ENCODE measurements around the gene TMEM151B.
A peak's percentile ranks its signal among the peaks of the same experiment; 100 is the strongest.

The TMEM151B gene

GRCh38 chr6:44253307-44254101 lies 16.7 kb upstream of the TMEM151B start:
- DNase-seq = no peak

DNA sequence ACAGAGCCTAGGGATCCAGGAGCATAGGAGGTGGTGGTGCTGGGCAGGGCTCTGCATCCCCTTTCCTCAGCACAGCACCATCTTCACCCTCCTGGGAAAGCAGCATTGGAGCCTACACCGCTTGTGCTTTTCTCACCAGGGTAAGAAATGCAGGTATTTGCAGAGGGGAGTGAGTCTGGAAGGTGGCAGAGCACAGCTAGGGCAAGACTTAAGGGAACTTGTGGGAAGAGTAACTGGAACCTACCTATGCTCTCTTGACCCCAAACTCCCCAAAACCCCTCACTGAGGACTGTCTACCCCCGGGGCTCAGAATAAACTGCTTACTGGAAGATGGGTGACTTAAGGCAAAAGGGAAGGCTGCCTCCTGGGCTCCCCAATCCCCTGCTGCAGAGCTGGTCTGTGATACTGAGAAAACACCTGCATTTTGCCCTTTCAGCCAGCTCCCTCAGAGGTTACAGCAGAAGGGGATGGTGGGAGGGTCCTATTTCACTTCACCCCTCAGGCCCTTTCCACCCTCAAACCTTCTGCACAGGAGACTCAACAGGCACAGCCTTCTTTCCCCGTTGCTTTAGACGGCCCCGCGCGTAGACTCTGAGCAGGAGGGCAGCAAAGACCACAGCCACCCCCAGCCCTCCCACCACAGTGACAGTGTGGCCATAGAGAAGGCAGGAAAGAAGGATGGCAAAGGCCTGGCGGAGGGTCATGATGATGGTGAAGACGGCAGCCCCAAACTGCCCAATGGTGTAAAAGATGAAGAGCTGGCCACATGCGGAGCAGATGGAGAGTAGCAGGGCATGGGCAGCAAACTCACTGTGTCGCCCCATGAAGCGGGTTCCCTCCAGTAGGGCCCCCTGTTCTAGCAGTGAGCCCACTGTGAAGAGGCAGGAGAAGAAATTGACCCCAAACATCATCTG lies 15.8 kb upstream of the TMEM151B start:
- no peak for DNase-seq

- DNase-seq = no peak
These were observed 15.0 kb upstream of the TMEM151B start for GRCh38 chr6:44255105-44255808.

- DNase-seq = no peak
These were observed 14.1 kb upstream of the TMEM151B start for GRCh38 chr6:44255871-44256774.

DNA sequence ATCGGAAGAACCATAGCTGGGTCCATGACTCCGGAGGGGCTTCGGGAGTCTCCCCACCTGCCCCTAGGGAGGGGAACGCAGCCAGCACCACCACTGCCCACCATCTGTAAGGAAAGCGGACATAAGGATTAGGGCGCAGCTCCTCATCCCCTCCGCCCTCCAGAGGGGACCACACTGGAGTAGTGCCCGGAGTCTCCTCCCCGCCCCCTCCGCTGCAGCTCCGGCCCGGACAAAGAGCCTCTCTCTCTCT lies 13.6 kb upstream of the TMEM151B start:
- DNase-seq = no peak

DNA sequence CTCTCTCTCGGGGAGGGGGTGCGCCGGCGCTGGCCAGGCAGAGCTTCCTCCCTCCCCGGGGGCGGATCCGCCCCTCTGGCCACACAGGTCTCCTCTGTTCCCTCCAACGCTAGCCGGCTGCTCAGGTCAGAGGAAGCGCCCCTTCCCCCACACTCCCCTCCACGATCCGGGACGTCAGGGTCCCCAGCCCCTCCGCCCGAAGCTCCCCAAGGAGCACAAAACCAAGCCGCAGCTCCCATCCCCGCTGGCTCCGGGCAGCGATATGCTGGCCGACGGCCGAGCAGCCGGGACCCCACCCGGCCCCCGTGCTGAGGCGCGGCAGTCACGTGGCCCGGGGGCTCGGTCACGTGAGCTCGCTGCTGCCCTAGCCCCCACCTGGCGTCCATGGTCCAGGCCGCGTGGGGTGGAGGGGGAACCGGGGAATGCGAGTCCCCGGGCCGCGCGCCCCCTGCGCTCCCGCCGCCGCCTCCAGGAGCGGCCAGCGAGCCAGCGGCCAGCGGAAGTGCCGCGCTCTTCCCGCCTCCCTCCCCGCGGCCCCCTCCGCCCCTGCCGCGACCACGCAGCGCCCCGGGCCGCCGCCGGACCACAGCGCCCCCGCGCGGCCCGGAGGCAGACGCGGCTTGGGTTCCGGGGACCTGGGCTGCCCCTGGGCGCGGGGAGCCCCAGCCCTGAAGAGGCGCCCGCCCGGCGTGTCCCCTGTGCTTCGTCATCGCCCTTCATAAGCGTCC lies 13.1 kb upstream of the TMEM151B start, which contains the start of gene SLC35B2:
TSS of gene SLC35B2 (minus strand) at position 504 of the 728 bp plus-strand sequence. CDS start at position 386, 118 bp downstream.
- peak; percentile 8 for DNase-seq

GRCh38 chr6:44257753-44258324 lies 12.4 kb upstream of the TMEM151B start:
- no peak for DNase-seq

GRCh38 chr6:44258325-44258863 lies 11.9 kb upstream of the TMEM151B start:
- DNase-seq = no peak

DNA sequence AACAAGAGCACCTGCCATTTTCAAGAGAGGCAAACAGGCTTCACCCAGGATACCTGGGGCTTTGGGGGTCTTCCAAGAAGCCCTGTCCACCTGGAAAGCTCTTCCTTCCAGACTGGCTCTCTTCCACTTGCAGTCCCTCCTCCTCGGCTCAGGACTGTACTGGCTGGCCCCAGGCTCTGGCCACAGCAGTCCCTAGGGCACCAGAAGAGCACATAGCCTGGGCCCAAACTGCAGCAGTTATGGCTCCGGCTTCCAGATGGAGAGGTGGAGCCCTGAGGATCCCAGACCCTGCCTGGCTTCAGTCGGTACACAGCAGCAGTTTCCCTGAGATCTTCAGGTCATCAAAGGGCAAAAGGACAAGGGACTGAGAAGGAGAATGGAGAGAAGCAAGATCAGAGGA lies 11.3 kb upstream of the TMEM151B start:
- no peak for DNase-seq

GRCh38 chr6:44260011-44260410 lies 10.2 kb upstream of the TMEM151B start:
- DNase-seq = no peak

DNA sequence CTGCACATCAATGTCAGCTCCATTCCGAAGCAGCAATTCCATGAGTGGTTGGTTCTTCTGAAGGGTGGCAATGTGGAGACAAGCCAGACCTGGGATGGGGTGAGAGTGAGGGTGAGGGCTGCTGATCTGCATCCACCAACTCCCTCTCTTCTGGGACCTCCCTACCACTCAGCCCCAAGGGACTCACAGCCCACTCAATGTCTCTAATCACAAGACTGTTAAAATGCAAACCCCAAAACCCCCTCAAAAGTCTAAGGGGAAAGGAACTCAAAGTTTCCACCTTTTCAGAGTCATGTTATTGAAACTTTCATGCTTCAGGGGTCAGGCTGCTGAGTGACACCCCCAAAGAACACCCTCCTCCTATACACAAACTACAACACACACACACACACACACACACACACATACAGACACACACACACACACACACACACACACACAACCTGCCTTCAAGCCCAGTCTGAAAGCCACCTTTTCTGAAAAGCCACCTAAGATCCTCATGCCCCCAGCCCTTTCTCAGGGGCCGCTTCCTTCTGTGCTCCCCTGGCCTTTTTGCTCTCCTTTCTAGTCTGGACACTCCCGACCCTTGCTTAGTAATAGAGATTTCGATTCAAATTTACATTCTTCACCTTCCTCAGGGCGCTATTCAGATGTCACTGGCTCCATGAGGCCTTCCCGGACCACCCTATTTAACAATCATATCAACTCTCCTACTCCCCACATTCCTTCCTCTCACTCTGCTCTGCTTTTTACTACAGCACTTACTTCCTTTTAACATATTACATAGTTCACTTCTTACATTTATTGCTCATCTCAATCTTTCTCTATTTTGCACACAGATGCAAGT lies 9.6 kb upstream of the TMEM151B start:
- no peak for DNase-seq

GRCh38 chr6:44261581-44261980 lies 8.7 kb upstream of the TMEM151B start:
- no peak for DNase-seq

DNA sequence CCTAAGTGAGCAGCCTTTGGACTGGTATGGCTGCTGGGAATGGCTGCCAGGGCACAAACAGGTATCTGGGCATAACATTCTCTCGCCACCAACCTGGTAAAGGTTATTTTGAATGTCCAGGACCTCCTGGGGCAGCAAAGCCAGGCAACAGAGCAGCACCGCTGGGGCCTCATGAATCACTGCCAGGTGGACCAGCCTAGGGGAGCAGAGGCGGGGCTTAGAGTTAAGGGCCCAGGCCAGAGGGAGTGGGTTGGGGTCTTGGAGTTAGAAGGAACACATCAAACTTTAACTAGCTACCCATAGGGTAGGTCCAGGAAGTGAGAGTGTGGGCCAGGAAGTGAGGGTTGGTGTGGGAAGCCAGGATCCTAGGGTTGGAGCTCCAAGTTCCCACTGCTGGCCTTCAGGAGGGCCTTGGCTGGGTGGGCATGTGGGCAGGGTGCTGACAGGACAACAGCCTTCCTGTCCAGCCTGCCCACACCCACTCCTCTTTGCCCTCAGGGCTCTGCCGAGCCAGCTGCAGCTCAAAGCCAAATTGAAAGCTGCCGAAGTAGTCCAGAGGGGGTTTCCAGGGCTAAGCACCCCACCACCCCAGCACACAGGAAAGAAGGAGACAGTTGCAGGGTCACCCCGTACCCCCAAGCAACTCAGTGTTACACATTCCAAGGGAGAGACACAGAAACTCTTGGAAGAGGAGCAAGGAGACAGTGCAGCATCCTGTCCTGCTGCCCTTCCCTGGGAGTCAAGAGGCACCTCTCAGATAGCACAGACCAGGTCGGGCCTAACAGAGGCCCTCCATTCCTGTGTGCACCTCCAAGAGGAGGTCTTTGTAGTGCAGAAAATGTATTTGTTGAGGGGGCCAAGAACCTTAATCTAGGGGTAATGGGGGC lies 7.5 kb upstream of the TMEM151B start:
- no peak for DNase-seq

DNA sequence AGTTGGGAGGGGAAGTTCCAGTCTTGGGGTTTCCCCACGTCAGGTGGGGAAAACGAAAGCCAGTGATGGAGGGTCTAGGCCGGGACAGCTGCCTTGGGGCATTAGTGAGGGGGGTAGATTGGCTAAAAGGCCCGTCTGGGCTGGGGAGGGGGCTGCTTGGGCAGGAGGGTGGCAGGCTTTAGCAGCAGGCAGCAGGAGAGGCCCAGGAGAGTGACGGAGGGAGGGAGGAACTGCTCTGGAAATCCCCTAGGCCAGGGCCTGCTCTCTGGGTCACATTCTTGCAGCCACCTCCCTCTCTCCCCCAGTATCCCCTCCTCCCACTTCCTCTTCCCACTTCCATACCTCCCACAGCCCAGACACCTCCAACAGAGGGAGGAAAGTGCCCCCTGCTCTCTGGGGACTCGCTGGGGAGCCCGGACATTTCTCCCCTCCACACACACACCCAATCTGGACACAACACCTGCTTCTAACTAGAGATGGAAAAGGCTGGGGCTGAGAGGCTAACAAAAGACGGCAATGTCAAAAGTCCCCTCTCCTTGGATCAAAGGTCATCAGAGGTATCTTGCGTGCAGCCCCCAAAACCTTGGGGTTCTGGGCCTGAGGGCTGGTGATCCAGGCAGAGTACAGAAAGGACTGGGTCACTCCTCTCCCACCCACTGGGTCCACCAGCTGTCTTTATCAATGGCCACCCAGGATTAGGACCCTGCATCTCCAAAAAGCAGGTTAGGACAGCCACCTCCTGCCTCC lies 6.7 kb upstream of the TMEM151B start:
- DNase-seq = no peak

DNA sequence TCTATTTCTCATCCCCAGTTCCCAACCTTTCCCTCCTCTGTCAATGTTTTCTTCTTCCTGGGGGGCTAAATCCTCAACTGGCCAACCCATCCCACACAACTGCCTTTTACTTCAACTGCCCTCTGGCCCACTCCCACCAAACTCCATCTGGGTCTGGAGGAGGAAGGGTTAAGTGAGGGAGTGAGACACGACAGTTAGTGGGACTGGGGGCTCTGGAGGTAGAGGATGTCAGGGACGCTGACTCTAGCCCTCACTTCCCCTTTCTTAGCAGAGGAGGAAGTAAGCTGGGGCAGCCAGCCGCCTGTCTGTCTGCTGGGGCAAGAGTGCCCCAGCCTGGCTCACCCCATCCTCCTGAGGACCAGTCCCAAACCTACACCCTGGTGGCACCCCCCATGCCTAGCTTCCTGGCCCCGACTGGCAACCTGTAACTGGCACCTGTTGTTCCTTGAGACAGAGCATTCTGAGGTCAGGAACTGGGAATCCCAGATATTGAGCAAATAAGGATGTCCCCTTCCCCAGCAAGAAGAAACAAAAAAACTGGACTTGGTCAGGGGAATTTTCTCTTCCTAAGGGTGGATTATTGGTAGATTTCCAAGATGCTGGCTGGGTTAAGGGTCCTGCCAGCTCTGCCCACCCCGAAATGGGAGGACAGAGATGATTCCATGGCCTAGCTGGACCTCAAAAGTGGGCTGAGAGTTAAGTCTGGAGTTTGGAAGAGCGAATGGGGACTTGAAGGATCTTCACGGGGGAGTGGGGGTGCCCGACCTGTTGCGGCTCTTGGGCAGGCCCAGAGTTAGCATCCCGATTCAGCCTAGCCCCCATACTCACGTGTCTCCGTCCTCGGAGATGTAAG lies 5.9 kb upstream of the TMEM151B start:
- DNase-seq = no peak

GRCh38 chr6:44265007-44265721 lies 5.1 kb upstream of the TMEM151B start, which contains the start of gene NFKBIE:
Gene NFKBIE, minus strand, starts transcription at chr6:44265551. Its CDS starts 205 bp downstream, at chr6:44265346.
- peak; percentile 6 for DNase-seq

All from NCI-H187 treated with DMSO at 0.1 percent for 48 hours (cell line).